ENCODE measurements around the gene MYOF.

DNA sequence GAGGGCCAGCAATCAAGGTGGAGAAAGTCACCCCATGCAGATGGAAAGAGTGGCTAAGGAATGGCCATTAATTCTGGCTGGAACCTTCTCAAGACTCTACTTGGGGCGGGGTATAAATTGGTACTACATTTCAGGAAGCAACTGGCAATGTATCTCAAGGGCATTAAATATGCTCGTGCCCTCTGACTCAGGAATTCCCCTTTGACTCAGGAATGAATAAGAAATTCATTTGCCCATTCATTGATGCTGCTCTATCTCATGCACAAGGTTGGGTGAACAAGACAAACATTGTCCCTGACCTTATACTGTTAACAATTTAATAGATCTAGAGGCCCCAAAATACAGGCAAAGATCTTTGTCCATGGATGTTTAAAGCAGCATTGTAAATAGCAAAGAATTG is 188.1 kb downstream of the MYOF start:
- TF ChIP-seq CTCF (IDR thresholded peaks at IDR 0.05) = no peak
- TF ChIP-seq POLR2A (IDR thresholded peaks at IDR 0.05) = no peak
